ENCODE results near the gene TBKBP1. TPM values are rescaled to one million over a fixed set of nuclear protein-coding genes. Genes with fewer than 3 reads are reported as not detected.
"Not testable (repeated sequence)": the region's sequence is repeated elsewhere in the genome, so short reads cannot be mapped to it uniquely, and the experiment has no call there.

TBKBP1 gene
- total RNA-seq, 1 donor from 2014 or later: 13.9 TPM

DNA sequence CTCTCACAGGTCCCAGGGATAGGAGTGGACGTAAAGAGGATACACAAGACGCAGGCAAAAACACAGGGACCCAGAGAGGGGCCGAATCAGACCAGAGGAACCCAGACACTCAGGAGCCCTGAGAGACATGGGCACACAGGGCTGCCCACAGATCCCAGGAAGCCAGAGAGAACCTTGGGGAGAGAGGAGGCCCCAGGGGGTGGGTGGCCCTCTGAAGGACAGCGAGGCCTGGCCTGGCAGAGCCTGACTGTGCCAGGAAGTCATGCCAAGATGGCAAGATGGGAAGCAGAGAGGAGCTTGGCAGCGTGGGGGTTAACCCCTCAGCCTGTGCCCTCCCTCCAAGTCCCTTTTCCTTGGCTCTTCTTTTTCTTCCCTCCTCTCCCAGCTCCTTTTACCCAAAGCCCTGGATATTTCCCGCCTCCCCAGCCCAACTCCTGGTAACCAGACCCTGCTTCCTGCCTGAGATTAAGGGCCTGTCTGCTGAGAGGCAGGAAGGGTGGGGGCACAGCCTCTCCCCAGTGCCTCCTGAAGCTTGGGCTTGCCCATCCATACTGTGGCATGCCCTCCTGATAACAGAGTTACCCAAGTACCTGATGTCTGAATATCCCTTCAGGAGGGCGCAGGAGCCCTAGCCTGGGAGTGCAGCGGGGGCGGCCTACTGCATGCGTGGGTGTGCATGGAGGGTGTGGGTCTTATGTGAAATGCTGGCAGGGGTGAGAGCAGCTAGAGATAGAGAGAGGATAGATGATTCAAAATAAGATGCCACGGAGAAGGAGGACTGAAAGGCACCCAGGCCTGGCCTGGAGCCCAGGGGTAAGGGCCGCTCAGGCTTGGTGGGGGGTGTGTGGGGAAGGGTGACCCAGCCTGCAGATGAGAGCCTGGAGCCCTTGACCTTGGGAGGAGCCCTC, 33.1 kb downstream of the TBKBP1 start:
- DNase-seq (ENCODE audit: low spot score in 2 of 2) (no peak), FAIRE-seq (no peak)

DNA sequence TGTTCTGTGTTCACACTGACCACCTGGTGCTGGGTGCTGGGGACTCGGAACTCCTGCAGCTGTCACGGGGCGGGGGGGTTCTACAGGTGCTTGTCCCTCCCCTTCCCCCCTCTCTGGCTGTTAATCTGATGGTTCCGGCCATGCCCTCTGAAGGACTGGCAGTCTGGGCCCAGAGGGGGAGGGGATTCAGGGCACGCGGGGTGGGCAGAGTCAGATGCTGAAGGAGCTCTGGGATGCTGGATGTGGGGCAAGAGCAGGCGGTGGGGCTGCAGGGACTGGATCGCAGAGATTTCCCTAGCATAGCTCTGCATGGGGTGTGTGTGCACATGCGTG, 33.7 kb downstream of the TBKBP1 start:
- DNase-seq (ENCODE audit: low spot score in 2 of 2): no peak
- FAIRE-seq: no peak

DNA sequence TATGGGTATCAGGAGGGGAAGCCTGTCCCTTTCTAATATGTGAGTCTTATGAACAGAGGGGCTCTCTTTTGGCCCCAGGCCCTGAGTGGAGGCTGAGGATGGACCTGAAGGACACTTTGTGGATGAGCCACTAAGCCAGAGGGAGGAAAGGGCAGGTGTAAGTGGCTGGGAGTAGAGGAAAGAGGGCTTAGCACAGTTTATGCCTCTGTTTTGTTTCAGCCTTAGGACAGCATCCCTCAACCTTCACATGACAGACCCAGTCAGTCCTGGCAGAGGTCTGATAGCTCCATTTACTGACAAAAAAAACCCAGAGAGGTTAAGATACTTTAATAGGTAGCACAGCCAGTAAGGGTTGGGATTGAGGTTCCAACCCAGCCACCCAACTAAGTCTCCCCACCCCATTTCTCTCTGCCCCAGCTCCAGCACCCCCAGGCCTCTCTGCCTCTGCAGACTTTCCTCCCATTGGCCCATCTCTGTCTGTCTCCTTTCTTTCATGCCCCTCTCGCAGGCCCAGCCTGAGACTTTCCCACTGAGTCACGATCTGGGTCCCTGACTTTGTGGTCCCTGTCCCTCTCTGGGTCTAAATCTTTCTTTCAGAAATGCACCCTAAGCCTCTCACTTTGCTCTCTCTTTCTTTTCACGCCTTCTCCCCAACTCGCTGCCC, 34.4 kb downstream of the TBKBP1 start:
- DNase-seq (ENCODE audit: low spot score in 2 of 2) (no peak), FAIRE-seq (no peak)

DNA sequence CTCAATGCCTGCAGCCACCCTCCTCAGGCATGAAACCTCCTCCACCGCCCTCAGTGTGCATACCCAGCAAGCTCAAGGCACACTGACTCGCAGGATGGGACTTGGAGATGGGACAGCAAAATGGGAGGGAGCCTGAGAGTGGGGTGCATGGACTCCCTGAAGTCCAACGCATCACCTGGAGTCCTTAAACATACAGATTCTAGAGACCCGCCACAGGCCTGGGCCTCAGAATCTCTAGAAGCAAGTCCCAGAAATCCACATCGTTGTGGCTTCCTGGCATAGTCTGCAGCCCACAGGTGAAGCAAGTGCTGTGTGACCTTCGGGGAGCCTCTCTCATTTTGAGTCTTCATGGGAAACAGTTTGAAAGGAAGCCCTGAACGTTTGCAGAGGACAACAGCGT, 35.5 kb downstream of the TBKBP1 start:
- no peak for FAIRE-seq
- DNase-seq (ENCODE audit: low spot score in 2 of 2): no peak

DNA sequence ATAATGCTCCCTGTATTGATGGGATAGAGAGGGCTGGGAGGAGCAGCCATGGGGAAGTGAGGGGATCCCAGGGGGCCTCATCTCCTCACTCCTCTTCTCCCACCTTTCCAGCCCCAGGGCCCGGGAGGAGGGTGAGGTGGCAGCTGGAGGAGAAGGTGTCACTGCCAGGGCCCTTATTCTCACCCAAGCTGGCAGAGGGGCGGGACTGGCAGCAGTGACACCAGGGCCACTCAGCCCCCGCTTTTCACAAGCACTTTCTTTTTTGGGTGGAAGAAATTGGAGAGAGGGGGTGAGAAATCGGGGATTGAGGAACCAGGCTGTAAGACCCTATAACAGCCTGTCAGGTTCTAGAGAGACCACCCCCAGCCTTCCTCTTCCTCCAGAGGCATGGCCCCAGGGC, 36.7 kb downstream of the TBKBP1 start:
- no peak for FAIRE-seq

DNA sequence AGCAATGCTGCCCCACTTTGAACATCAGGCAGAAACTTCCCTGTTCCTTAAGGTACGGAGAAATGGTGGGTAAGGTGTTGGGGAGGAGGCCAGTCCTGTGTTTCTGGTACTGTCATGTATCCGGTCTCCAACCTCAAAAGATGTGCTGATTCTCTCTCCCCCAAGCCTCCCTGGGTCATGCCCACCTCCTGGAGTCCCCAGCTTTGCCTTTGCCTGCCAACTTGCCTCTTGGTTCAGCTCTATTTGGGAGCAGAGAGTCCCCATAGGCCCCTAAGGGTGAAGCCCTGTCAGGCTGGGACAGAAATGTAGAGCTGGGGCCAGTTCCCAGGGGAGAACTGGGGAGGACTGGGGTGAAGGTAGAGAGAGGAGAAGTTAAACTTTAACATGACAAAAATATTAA, 37.4 kb downstream of the TBKBP1 start:
- DNase-seq (ENCODE audit: low spot score in 2 of 2): no peak
- no peak for FAIRE-seq

More for the DNA sequence above, 36.7 kb downstream of the TBKBP1 start:
- no peak for DNase-seq (ENCODE audit: low spot score in 2 of 2)

DNA sequence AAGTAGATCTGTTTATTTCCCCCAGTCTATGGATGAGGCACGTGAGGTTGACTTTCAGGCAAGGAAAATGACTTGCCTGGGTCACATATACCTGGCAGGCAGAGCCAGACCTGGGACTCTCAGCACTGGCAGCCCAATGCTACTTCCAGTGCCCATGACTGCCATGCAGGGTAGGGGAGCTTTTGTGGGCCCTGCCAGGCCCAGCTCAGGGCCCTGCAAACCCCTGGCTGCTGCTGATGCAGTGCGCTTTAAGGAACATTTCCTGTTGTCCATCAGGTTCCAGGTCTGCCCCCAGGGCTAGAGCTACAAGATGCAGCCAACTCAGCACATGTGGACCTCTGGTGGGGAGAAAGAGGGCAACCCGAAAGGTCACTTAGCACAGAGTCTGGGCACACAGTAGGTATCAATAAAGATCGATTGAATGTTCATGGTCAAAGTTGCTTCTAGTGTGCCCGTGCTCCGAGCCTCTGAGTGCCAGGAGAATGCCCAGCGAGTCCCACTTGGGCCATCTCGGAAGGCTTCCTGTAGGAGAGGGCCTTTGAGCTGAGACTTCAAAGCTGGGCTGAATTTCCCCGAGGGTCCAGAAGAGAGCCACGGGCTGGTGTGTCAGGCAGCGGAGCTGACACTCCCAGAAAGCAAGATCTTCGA, 38.6 kb downstream of the TBKBP1 start:
- DNase-seq (ENCODE audit: low spot score in 2 of 2): no peak
- FAIRE-seq: no peak

DNA sequence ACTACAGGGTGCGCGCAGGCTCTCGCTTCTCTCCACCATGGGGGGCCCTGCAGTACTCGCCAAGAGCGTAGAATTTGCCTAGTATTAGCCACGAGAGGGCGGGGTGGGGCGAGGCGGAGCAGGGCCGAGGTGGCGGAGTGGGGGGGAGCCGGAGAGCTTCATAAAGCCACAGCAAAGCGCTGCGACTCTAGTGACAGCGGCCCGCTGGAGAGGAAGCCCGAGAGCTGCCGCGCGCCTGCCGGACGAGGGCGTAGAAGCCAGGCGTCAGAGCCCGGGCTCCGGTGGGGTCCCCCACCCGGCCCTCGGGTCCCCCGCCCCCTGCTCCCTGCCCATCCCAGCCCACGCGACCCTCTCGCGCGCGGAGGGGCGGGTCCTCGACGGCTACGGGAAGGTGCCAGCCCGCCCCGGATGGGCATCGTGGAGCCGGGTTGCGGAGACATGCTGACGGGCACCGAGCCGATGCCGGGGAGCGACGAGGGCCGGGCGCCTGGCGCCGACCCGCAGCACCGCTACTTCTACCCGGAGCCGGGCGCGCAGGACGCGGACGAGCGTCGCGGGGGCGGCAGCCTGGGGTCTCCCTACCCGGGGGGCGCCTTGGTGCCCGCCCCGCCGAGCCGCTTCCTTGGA, 39.2 kb downstream of the TBKBP1 start, which contains the start of gene TBX21:
Gene TBX21 (plus strand): TSS at position 190 of the 627 bp plus-strand sequence. CDS start 219 bp downstream, at position 409.
- no peak for FAIRE-seq
- DNase-seq (ENCODE audit: low spot score in 2 of 2): peak in 1 of 2 donors; percentile 52

DNA sequence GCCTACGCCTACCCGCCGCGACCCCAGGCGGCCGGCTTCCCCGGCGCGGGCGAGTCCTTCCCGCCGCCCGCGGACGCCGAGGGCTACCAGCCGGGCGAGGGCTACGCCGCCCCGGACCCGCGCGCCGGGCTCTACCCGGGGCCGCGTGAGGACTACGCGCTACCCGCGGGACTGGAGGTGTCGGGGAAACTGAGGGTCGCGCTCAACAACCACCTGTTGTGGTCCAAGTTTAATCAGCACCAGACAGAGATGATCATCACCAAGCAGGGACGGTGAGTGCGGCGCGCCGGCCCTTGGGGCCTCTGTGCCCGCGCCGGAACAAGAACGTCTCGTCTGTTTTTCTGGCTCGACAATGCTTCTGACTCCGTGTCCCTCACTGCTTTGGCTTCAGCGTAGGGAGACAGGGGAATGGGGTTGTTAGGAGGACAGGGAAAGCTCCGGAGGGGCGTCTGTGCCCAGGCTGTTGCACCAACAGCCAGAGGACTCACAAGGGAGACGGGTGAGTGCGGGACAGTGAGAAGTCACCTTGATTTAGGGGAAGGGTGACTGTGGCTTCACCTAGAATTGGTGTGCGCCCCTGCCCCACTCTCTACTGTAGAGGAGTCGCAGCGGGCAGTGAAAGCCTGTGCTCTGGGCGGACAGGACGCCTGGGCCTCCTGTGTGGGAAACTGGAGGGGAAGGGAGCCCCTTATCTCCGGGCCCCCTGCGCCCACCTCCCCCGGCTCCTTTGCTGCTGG, 39.9 kb downstream of the TBKBP1 start:
- FAIRE-seq: no peak
- DNase-seq (ENCODE audit: low spot score in 2 of 2): no peak

DNA sequence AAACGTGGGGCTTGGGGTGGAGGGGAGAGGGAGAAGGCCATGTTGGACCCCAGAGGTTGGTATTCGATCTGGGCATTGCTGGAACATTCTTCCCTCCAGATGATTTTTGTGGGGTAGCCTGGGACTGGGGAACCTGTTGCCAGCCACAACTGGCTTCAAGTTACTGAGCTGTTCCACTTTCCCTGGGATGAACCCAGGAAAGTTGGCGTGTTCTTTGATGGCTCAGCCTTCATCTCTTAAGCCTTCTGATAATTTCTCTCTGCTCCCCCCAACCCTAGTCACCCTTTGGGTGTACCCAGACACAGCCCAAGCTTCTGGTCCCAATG, 41.1 kb downstream of the TBKBP1 start:
- FAIRE-seq (no peak), DNase-seq (ENCODE audit: low spot score in 2 of 2) (no peak)

DNA sequence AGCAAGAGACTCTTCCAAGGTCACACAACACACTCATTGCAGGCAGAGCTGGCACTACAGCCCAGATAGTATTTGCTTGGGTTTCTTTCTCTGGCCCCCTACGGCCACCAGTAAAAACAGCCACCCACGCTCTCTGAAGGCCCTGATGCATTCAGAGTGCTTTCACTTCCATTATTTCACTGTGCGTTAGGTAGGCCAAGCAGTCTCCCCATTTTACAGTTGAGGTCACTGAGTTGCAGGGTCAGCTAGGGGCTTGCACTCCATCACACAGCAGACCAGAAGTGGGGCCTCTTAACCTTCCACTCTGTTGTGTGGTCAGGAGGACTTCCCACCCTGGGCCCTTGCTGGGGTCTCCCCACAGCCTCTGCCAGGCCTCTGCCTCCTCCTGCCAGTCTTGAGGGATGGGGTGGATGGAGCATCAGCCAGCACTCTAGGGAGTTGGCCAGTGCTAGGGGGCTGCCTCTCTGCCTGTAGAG, 41.6 kb downstream of the TBKBP1 start:
- FAIRE-seq (no peak), DNase-seq (ENCODE audit: low spot score in 2 of 2) (no peak)

DNA sequence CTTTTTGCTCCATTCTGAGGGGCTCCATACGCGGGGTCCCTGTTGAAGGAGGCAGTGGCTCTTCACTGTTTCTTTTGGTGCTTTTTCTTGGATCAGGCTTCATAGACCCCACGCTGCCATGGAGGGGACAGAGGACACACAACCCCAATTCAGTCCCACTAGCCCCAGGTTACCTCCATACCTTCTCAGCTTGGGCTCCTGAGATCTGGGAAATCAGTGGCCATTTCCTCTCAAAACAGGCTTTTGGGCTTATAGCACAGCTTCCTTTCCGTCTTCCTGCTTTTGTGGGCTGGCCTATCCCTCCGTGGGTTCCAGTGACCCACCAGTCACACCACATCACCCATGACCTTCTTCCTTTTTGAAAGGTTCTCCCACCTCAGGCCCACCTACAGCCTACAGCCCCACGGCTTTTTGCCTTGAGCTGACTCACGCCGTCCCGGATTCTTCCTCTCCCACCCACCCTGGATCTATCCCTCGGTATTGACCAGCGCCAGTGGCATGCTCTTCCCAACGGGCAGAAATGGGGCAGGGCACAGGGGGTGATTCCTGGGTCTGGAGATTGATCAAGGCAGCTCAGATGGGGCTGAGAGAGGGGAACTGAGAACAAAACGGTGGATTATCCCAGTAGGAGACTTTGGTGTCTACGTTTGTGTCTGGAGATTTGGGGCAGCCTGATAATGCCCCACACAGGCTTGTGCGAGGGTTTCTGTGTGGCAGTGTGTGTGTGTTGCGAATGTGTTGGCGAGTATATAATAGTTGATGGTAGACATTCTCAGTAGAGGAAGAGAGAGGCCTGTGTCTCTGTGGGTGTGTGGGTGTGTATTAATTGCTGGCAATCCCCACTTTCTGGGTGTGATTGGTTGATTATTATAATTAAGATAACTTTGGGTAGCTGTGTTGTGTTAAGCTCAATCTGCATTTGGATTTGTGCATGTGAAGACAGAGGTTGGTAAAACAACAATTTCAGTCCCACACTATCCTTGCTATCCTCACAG, 42.8 kb downstream of the TBKBP1 start:
- DNase-seq (ENCODE audit: low spot score in 2 of 2): peak in 1 of 2 donors; percentile 2
- FAIRE-seq: no peak

DNA sequence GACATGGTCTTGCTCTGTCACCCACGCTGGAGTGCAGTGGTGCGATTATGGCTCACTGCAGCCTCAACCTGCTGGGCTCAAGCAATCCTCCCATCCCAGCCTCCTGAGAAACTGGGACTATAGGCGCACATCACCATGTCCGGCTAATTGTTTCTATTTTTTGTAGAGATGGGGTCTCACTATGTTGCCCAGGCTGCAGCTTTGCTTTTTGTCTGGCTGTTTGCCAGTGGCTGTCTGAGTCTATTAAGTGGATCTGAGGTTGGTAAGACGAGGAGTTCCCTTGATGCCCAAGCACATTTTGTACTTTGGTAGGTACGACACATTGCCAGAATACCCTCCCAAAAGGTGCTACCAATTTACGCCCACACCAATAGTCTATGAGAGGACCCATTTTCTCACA, 44.2 kb downstream of the TBKBP1 start:
- no peak for DNase-seq (ENCODE audit: low spot score in 2 of 2)
- FAIRE-seq: no peak

DNA sequence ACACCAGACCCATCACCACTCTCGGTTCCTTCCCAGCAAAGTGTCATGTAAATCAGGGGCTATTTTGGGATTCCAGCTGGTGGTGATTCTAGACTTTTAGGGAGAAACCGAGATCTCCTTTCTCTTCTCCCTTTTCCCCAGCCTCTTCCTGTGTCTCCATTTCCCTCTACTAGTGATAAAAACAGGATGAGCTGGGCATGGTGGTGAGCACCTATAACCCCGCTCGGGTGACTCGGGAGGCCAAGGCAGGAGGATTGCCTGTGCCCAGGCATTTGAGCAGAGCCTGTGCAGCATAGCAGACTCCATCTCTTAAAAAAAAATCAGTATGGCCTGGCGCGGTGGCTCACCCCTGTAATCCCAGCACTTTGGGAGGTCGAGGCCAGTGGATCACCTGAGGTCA, 45.2 kb downstream of the TBKBP1 start:
- FAIRE-seq: no peak
- peak in 1 of 2 donors; percentile 4 for DNase-seq (ENCODE audit: low spot score in 2 of 2)

DNA sequence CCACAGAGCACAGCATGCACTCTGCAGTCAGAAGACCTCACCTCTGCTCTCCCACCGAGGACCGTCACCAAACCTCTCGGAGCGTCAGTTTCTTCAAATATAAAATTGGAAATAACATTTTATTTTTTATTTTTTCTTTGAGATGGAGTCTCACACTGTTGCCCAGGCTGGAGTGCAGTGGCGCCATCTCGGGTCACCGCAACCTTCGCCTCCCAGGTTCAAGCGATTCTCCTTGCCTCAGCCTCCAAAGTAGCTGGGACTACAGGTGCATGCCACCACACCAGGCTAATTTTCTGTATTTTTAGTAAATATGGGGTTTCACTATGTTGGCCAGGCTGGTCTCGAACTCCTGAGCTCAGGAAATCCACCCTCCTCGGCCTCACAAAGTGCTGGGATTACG, 46.0 kb downstream of the TBKBP1 start:
- not testable (repeated sequence) for FAIRE-seq; DNase-seq (ENCODE audit: low spot score in 2 of 2)

DNA sequence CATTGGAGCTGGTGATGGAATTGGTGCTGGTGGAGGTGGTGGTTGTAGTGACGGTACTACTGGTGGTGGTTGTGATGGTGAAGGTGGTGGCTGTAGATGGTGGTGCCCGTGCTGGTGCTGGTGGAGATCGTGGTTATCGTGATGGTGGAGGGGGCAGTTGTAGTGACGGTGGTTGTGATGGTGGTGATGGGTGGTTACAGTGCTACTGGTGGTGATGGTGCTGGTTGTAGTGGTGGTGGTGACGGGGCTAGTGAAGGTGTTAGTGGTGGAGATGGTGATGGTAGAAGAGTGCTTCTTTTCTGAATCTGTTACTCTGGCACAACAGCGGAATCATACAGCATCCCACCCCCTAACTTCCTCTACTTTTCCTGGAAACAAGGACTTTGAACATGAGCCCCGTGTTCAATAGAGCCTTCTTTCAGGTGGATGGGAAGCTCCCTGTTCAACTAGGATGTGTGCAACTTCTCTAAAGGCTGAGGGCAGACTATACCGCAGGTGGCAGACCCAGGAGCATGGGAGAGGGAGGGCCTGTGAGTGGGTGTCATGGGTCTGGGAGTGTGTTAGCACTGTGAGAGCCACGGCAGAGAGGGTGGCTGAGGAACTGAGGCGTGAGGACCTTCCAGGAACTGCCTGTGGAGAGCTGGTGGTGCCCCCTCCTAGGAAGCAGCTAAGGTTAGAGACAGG, 47.3 kb downstream of the TBKBP1 start:
- FAIRE-seq: no peak
- DNase-seq (ENCODE audit: low spot score in 2 of 2): peak; percentile 1 to 2

DNA sequence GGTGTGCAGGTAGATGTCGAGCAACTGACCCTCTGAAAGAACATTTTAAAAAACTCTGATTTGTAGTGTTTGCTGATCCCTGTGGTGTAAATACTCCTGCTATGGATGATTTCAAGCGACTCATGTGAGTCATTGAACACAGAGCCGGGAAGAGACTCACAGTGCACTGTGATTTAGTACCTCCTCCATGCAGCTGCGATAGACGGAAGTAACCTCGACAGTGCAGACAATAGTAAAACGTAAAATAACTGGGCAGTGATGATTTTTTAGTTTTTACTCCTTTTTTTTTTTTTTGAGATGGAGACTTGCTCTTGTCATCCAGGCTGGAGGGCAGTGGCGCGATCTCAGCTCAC, 47.8 kb downstream of the TBKBP1 start:
- DNase-seq (ENCODE audit: low spot score in 2 of 2) (no peak), FAIRE-seq (no peak)

Data from frontal cortex (tissue), 4 donors.